BJ (cell line): Measurements from ENCODE around the gene ATP6V1A. TPM values are rescaled to one million over a fixed set of nuclear protein-coding genes. Genes with fewer than 3 reads are reported as not detected.

Source experiments
- CTCF ChIA-PET: fragments of 350-600 bp; formaldehyde crosslinking; extraction: SDS; loops from one replicate; lab custom pipeline; 2021; ENCODE audit warnings: antibody characterized with exemption, inconsistent platforms; lab: Yijun Ruan, JAX
- POLR2A ChIA-PET: fragments of 300-600 bp; sonication (Branson Sonifier 250); formaldehyde crosslinking; extraction: SDS; loops from one replicate; lab custom pipeline; 2021; ENCODE audit warnings: antibody characterized with exemption; lab: Charles Lee
- DNase-seq: peaks from one replicate; pipeline ENCODE4 v3.0.0-alpha.2; 2011; ENCODE audit warnings: low read depth
- H3K27me3 ChIP-seq: 2 replicates; pipeline ENCODE4 v1.6.0; 2011; ENCODE audit warnings: low read length; ENCODE audit not compliant: control insufficient read depth, insufficient read depth
- H3K36me3 ChIP-seq: 2 replicates; pipeline ENCODE4 v1.5.1; 2011; ENCODE audit warnings: low read length; ENCODE audit not compliant: control insufficient read depth, insufficient read depth
- H3K4me3 ChIP-seq: 2 replicates; pipeline ENCODE4 v1.5.1; 2011; ENCODE audit warnings: low read depth, mild to moderate bottlenecking, control low read depth, low read length
- polyA plus RNA-seq: library from polyadenylated mRNA; depleted of rRNA; stranded (reverse); fragments of >200 nt; gene quantifications from 2 replicates; pipeline ENCODE4 v1.2.3, GENCODE V29; 2011
- TF ChIP-seq, protein P1 (sequence below): IDR thresholded peaks from 2 replicates; pipeline ENCODE4 v1.5.1; 2011; ENCODE audit warnings: low read depth, mild to moderate bottlenecking, control low read depth, inconsistent platforms, low read length, moderate library complexity; ENCODE audit not compliant: insufficient read depth

ATP6V1A gene
- polyA plus RNA-seq, 1 experiment, result 14.5 TPM

DNA sequence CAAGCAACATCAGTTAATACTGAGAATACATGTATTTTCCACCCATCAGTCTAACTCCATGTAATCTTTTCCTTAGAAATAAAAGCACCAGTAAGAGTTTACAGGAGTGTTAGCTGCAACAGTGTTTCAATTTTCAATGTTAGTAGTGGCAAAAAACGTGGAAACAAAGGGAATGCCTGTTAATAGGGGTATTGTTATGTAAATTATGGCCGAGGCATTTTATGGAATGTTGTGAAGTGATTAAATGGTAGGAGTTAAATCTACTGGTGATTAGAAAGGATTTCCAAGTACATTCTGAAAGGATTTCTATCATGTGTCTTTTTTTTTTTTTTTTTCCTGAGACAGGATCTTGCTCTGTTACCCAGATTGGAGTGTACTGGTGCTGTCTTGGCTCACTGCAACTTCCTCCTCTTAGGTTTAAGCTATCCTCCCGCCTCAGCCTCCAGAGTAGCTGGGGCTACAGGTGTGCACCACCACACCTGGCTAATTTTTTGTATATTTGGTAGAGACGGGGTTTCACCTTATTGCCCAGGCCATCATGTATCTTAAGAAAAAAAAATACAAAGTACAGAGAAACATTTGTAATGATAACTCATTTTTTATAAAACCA is 6.6 kb downstream of the ATP6V1A start:
- ChIA-PET POLR2A (no interaction called here), CTCF (no interaction called here)
- H3K27me3 ChIP-seq, result no peaks in the 10 kb centered on the region
- no peak overlapping the region for H3K4me3 ChIP-seq
- DNase-seq, result no peak
- TF ChIP-seq, protein P1, sequence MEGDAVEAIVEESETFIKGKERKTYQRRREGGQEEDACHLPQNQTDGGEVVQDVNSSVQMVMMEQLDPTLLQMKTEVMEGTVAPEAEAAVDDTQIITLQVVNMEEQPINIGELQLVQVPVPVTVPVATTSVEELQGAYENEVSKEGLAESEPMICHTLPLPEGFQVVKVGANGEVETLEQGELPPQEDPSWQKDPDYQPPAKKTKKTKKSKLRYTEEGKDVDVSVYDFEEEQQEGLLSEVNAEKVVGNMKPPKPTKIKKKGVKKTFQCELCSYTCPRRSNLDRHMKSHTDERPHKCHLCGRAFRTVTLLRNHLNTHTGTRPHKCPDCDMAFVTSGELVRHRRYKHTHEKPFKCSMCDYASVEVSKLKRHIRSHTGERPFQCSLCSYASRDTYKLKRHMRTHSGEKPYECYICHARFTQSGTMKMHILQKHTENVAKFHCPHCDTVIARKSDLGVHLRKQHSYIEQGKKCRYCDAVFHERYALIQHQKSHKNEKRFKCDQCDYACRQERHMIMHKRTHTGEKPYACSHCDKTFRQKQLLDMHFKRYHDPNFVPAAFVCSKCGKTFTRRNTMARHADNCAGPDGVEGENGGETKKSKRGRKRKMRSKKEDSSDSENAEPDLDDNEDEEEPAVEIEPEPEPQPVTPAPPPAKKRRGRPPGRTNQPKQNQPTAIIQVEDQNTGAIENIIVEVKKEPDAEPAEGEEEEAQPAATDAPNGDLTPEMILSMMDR, result no peak
- no peaks in the 10 kb centered on the region for H3K36me3 ChIP-seq

DNA sequence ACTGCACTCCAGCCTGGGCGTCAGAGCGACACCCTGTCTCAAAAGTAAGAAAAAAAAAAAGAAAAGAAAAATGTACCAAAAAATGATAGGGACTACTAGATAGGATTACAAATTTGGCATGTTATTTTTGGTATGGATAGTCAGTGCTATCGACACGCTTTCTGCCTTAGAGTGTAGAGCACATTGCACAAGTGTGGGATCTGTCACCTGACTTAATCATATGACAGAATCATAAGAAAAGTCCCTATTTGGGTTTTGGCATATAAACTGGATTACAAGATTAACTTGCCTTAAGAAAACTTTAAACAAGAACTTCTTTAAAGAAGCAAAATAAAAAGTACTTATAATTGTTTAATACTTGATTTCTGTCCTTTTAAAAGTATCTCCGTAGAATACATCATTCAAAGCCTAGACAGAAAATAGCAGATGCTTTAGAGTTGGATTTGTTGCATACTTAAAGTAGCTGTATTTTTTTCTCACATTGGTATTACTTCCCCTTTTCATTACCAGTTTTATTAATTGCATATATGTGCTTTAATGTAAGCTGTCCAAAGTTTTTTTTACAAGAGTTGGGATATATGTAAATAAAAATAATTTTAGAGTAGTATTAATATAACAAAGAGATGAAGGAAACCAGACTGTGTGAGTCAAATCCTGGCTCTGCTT is 7.8 kb downstream of the ATP6V1A start:
- Histone ChIP-seq H3K36me3 (no peaks in the 10 kb centered on the region), H3K27me3 (no peaks in the 10 kb centered on the region), H3K4me3 (no peak overlapping the region)
- CTCF ChIA-PET, result interaction anchor here (6.7 kb wide), 1 partner anchor 8 kb away, joined by 29 read pairs; the partner anchor contains the start of genes ATP6V1A and NAA50
- POLR2A ChIA-PET, result no interaction called here
- TF ChIP-seq, protein P1, result no peak
- DNase-seq, result no peak

DNA sequence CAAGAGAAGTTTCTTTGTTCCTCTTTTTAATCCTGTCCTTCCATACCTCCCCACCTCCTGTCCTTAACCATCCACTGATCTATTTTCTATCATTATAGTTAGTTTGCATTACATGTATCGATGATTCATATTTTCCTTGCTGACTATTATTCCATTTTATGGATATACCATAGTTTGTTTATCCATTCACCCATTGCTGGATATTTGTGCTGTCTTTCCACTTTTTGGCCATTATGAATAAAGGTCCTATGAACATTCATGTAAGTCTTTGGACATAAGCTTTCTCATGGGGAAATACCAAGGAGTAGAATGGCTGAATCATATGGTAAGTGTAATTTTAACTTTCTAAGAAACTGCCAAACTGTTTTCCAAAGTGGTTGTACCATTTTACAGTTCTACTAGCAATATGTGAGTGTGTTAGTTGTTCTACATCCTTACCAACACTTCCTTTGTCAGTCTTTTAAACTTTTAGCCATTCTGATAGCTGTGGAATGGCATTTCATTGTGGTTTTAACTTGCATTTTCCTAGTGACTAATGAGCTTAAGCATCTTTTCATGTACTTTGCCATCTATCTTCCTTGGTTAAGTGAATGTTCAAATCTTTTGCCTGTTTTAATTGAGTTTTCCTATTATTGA is 11.7 kb downstream of the ATP6V1A start:
- H3K4me3 ChIP-seq, result no peak overlapping the region
- ChIA-PET CTCF (interaction anchor here (6.7 kb wide), 1 partner anchor 12 kb away, joined by 29 read pairs; the partner anchor contains the start of genes ATP6V1A and NAA50), POLR2A (interaction anchor here (0.6 kb wide), 1 partner anchor 11 kb away, joined by 3 read pairs; no protein-coding TSS in a partner anchor)
- H3K36me3 ChIP-seq, result no peaks in the 10 kb centered on the region
- H3K27me3 ChIP-seq, result no peaks in the 10 kb centered on the region
- DNase-seq, result peak; percentile 35
- TF ChIP-seq, protein P1, result no peak

- POLR2A ChIA-PET, result no interaction called here
- Histone ChIP-seq H3K27me3 (no peaks in the 10 kb centered on the region), H3K4me3 (no peak overlapping the region), H3K36me3 (no peaks in the 10 kb centered on the region)
- TF ChIP-seq, protein P1, result no peak
- CTCF ChIA-PET, result interaction anchor here (0.8 kb wide), 2 partner anchors 18 to 28 kb away, joined by 3 read pairs; partner anchors contain the start of gene ATP6V1A
- DNase-seq, result no peak
Measured at GRCh38 chr3:113764698-113765097, 17.9 kb downstream of the ATP6V1A start.

DNA sequence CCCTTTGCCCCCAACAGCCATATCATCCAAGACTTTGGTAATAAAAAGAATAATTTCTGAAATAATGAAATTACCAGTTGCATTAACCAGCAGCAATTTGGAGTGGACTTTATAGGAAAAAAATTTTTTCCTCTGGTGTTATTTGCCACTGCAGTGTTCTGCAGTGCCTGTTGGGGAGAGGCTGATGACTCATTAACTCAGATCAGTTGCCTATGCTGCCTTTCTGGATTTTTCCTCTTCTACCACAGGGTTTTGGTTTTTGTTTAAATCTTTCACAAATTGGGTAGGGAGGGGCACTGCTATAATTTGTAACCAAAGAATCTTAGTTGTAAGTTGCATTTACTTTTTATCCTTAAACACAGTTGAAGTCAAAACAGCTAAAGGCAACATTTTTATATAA is 22.7 kb downstream of the ATP6V1A start:
- TF ChIP-seq, protein P1, result 0 out of 2 replicates have a peak, but pooled peaks have one; percentile 16
- ChIA-PET CTCF (interaction anchor here (1.5 kb wide), 1 partner anchor 27 kb away, joined by 4 read pairs; no protein-coding TSS in a partner anchor), POLR2A (interaction anchor here (0.6 kb wide), 2 partner anchors 11 to 69 kb away, joined by 3 read pairs; partner anchors contain the start of gene GRAMD1C)
- no peak overlapping the region for H3K4me3 ChIP-seq
- H3K27me3 ChIP-seq, result no peaks in the 10 kb centered on the region
- H3K36me3 ChIP-seq, result no peaks in the 10 kb centered on the region
- DNase-seq, result no peak
